ENCODE measurements around the gene IGFBP2.
A peak's percentile ranks its signal among the peaks of the same experiment; 100 is the strongest.

IGFBP2 gene

GRCh38 chr2:216601632-216602409 lies 31.4 kb upstream of the IGFBP2 start:
- Mint-ChIP-seq H3K4me3 (no peak overlapping the region), H3K27me3 (ENCODE audit: low read depth) (peaks cover 5% of the 10 kb centered on the region), H3K9me3 (no peaks in the 10 kb centered on the region), H3K36me3 (ENCODE audit: low read depth) (no peaks in the 10 kb centered on the region), H3K27ac (no peak overlapping the region), H3K4me1 (peaks cover 39% of the 10 kb centered on the region)
- TF ChIP-seq CTCF (IDR thresholded peaks at IDR 0.05; ENCODE audit: unreplicated experiment in 3 of 3), result no peak

GRCh38 chr2:216603010-216603883 lies 30.0 kb upstream of the IGFBP2 start:
- TF ChIP-seq CTCF (IDR thresholded peaks at IDR 0.05; ENCODE audit: unreplicated experiment in 3 of 3), result no peak
- Mint-ChIP-seq H3K4me3 (no peak overlapping the region), H3K27ac (peak overlapping the region in 1 of 3 experiments; percentile 18), H3K4me1 (peaks cover 35% of the 10 kb centered on the region), H3K9me3 (no peaks in the 10 kb centered on the region), H3K36me3 (ENCODE audit: low read depth) (no peaks in the 10 kb centered on the region), H3K27me3 (ENCODE audit: low read depth) (peaks cover 10% of the 10 kb centered on the region)

- TF ChIP-seq CTCF (IDR thresholded peaks at IDR 0.05; ENCODE audit: unreplicated experiment in 3 of 3), result no peak
- H3K27ac Mint-ChIP-seq, result peak overlapping the region; percentile 16 to 63 (median 45)
- peaks cover 31% of the 10 kb centered on the region for H3K4me1 Mint-ChIP-seq
- no peaks in the 10 kb centered on the region for H3K9me3 Mint-ChIP-seq
- peaks cover 10% of the 10 kb centered on the region for H3K27me3 Mint-ChIP-seq (ENCODE audit: low read depth)
- no peak overlapping the region for H3K4me3 Mint-ChIP-seq
- H3K36me3 Mint-ChIP-seq (ENCODE audit: low read depth), result no peaks in the 10 kb centered on the region
Measured at GRCh38 chr2:216603884-216604245, 29.4 kb upstream of the IGFBP2 start.

- H3K36me3 Mint-ChIP-seq (ENCODE audit: low read depth), result no peaks in the 10 kb centered on the region
- H3K9me3 Mint-ChIP-seq, result no peaks in the 10 kb centered on the region
- H3K27ac Mint-ChIP-seq, result peak overlapping the region in 1 of 3 experiments; percentile 63
- peaks cover 27% of the 10 kb centered on the region for H3K4me1 Mint-ChIP-seq
- H3K27me3 Mint-ChIP-seq (ENCODE audit: low read depth), result peaks cover 10% of the 10 kb centered on the region
- H3K4me3 Mint-ChIP-seq, result no peak overlapping the region
- TF ChIP-seq CTCF (IDR thresholded peaks at IDR 0.05; ENCODE audit: unreplicated experiment in 3 of 3), result no peak
Measured at GRCh38 chr2:216604458-216604857, 28.8 kb upstream of the IGFBP2 start.

- H3K27me3 Mint-ChIP-seq (ENCODE audit: low read depth), result peaks cover 18% of the 10 kb centered on the region
- H3K27ac Mint-ChIP-seq, result peak overlapping the region in 2 of 3 experiments; percentile 6 to 62
- TF ChIP-seq CTCF (IDR thresholded peaks at IDR 0.05; ENCODE audit: unreplicated experiment in 3 of 3), result no peak
- no peaks in the 10 kb centered on the region for H3K36me3 Mint-ChIP-seq (ENCODE audit: low read depth)
- no peaks in the 10 kb centered on the region for H3K9me3 Mint-ChIP-seq
- peak overlapping the region; percentile 31 to 65 (median 31) for H3K4me3 Mint-ChIP-seq
- H3K4me1 Mint-ChIP-seq, result peaks cover 27% of the 10 kb centered on the region
Measured at GRCh38 chr2:216606551-216607276, 26.5 kb upstream of the IGFBP2 start.

All from nephron (organoid).